Measurements from ENCODE around the gene SLC25A6. TPM values are rescaled to one million over a fixed set of nuclear protein-coding genes. Genes with fewer than 3 reads are reported as not detected.
A peak's percentile ranks its signal among the peaks of the same experiment; 100 is the strongest.
"Not testable (repeated sequence)": the region's sequence is repeated elsewhere in the genome, so short reads cannot be mapped to it uniquely, and the experiment has no call there.

SLC25A6 gene
- 115 and 149 TPM in 2 replicates for total RNA-seq (2014; rRNA removed; shearing (Covaris generic))

- peak; percentile 95 to 98 for DNase-seq (ENCODE audit: low read depth in 1 of 2, low spot score in 2 of 2)
- Histone ChIP-seq H3K9me3 (replicated peaks) (no peaks in the 10 kb centered on the region), H3K27ac (peak within 1 kb of the TSS; percentile 89), H3K4me1 (replicated peaks) (peaks cover 12% of the 10 kb centered on the region), H3K4me3 (peak within 1 kb of the TSS; percentile 94), H3K27me3 (replicated peaks) (no peaks in the 10 kb centered on the region), H3K36me3 (peaks cover 56% of the 10 kb centered on the region)
These were observed at the start of gene SLC25A6 for GRCh38 chrX:1391707-1392375. TSS of gene SLC25A6 (minus strand) at chrX:1392113. CDS start at chrX:1392009, 104 bp downstream.

GRCh38 chrX:1440506-1440905 lies 48.6 kb upstream of the SLC25A6 start:
- H3K27me3 ChIP-seq (replicated peaks), result no peaks in the 10 kb centered on the region
- DNase-seq (ENCODE audit: low read depth in 1 of 2, low spot score in 2 of 2), result peak in 1 of 2 experiments; percentile 23
- peaks cover 3% of the 10 kb centered on the region for H3K36me3 ChIP-seq
- H3K27ac ChIP-seq, result no peak overlapping the region
- H3K4me3 ChIP-seq, result no peak overlapping the region
- H3K4me1 ChIP-seq (replicated peaks), result no peaks in the 10 kb centered on the region
- H3K9me3 ChIP-seq (replicated peaks), result no peaks in the 10 kb centered on the region

- Histone ChIP-seq H3K4me1 (replicated peaks) (no peaks in the 10 kb centered on the region), H3K9me3 (replicated peaks) (no peaks in the 10 kb centered on the region), H3K36me3 (peaks cover 4% of the 10 kb centered on the region), H3K27me3 (replicated peaks) (no peaks in the 10 kb centered on the region), H3K4me3 (no peak overlapping the region), H3K27ac (no peak overlapping the region)
- peak in 1 of 2 experiments; percentile 28 for DNase-seq (ENCODE audit: low read depth in 1 of 2, low spot score in 2 of 2)
These were observed 43.5 kb upstream of the SLC25A6 start for GRCh38 chrX:1435241-1435895.

- Histone ChIP-seq H3K4me3 (no peak overlapping the region), H3K27ac (no peak overlapping the region), H3K9me3 (replicated peaks) (no peaks in the 10 kb centered on the region), H3K27me3 (replicated peaks) (no peaks in the 10 kb centered on the region), H3K4me1 (replicated peaks) (no peaks in the 10 kb centered on the region), H3K36me3 (peaks cover 6% of the 10 kb centered on the region)
- DNase-seq (ENCODE audit: low read depth in 1 of 2, low spot score in 2 of 2), result no peak
These were observed 42.9 kb upstream of the SLC25A6 start for GRCh38 chrX:1434871-1435240.

GRCh38 chrX:1433646-1434357 lies 41.9 kb upstream of the SLC25A6 start:
- DNase-seq (ENCODE audit: low read depth in 1 of 2, low spot score in 2 of 2), result no peak
- Histone ChIP-seq H3K4me1 (replicated peaks) (no peaks in the 10 kb centered on the region), H3K36me3 (peaks cover 6% of the 10 kb centered on the region), H3K4me3 (no peak overlapping the region), H3K9me3 (replicated peaks) (no peaks in the 10 kb centered on the region), H3K27me3 (replicated peaks) (no peaks in the 10 kb centered on the region), H3K27ac (no peak overlapping the region)

- Histone ChIP-seq H3K4me3 (no peak overlapping the region), H3K9me3 (replicated peaks) (no peaks in the 10 kb centered on the region; the same call in none of the 2 replicates), H3K27ac (no peak overlapping the region), H3K27me3 (replicated peaks) (no peaks in the 10 kb centered on the region), H3K4me1 (replicated peaks) (no peaks in the 10 kb centered on the region), H3K36me3 (peaks cover 8% of the 10 kb centered on the region)
- no peak for DNase-seq (ENCODE audit: low read depth in 1 of 2, low spot score in 2 of 2)
These were observed 38.5 kb upstream of the SLC25A6 start for GRCh38 chrX:1430451-1430850.

- Histone ChIP-seq H3K36me3 (peaks cover 19% of the 10 kb centered on the region), H3K27ac (no peak overlapping the region), H3K4me1 (replicated peaks) (no peaks in the 10 kb centered on the region), H3K27me3 (replicated peaks) (no peaks in the 10 kb centered on the region), H3K4me3 (no peak overlapping the region), H3K9me3 (replicated peaks) (peaks cover 6% of the 10 kb centered on the region)
- DNase-seq (ENCODE audit: low read depth in 1 of 2, low spot score in 2 of 2), result no peak
These were observed 35.8 kb upstream of the SLC25A6 start for GRCh38 chrX:1427756-1428155.

GRCh38 chrX:1426321-1426720 lies 34.4 kb upstream of the SLC25A6 start:
- not testable (repeated sequence) for H3K4me1 ChIP-seq (replicated peaks); H3K4me3 ChIP-seq; H3K27me3 ChIP-seq (replicated peaks); DNase-seq (ENCODE audit: low read depth in 1 of 2, low spot score in 2 of 2); H3K27ac ChIP-seq
- Histone ChIP-seq H3K9me3 (replicated peaks) (peaks cover 14% of the 10 kb centered on the region), H3K36me3 (peaks cover 32% of the 10 kb centered on the region)

- Histone ChIP-seq H3K4me1 (replicated peaks) (no peaks in the 10 kb centered on the region), H3K27me3 (replicated peaks) (no peaks in the 10 kb centered on the region), H3K9me3 (replicated peaks) (peaks cover 15% of the 10 kb centered on the region), H3K4me3 (no peak overlapping the region), H3K27ac (no peak overlapping the region), H3K36me3 (peaks cover 34% of the 10 kb centered on the region)
- no peak for DNase-seq (ENCODE audit: low read depth in 1 of 2, low spot score in 2 of 2)
These were observed 33.5 kb upstream of the SLC25A6 start for GRCh38 chrX:1425381-1425780.

- Histone ChIP-seq H3K36me3 (peaks cover 32% of the 10 kb centered on the region), H3K4me1 (replicated peaks) (no peaks in the 10 kb centered on the region), H3K9me3 (replicated peaks) (peaks cover 15% of the 10 kb centered on the region), H3K27me3 (replicated peaks) (no peaks in the 10 kb centered on the region), H3K27ac (no peak overlapping the region), H3K4me3 (no peak overlapping the region)
- no peak for DNase-seq (ENCODE audit: low read depth in 1 of 2, low spot score in 2 of 2)
These were observed 32.4 kb upstream of the SLC25A6 start for GRCh38 chrX:1424147-1424851.

GRCh38 chrX:1423215-1423614 lies 31.3 kb upstream of the SLC25A6 start:
- Histone ChIP-seq H3K36me3 (peaks cover 37% of the 10 kb centered on the region), H3K27me3 (replicated peaks) (no peaks in the 10 kb centered on the region), H3K27ac (no peak overlapping the region)

GRCh38 chrX:1422135-1422465 lies 30.2 kb upstream of the SLC25A6 start:
- H3K27ac ChIP-seq, result no peak overlapping the region
- H3K9me3 ChIP-seq (replicated peaks), result peaks cover 15% of the 10 kb centered on the region
- no peaks in the 10 kb centered on the region for H3K4me1 ChIP-seq (replicated peaks)
- no peak for DNase-seq (ENCODE audit: low read depth in 1 of 2, low spot score in 2 of 2)
- H3K4me3 ChIP-seq, result no peak overlapping the region
- H3K36me3 ChIP-seq, result peaks cover 44% of the 10 kb centered on the region
- no peaks in the 10 kb centered on the region for H3K27me3 ChIP-seq (replicated peaks)

More at GRCh38 chrX:1423215-1423614, 31.3 kb upstream of the SLC25A6 start:
- no peak for DNase-seq (ENCODE audit: low read depth in 1 of 2, low spot score in 2 of 2)
- no peaks in the 10 kb centered on the region for H3K4me1 ChIP-seq (replicated peaks)
- H3K9me3 ChIP-seq (replicated peaks), result peaks cover 15% of the 10 kb centered on the region
- no peak overlapping the region for H3K4me3 ChIP-seq

- Histone ChIP-seq H3K9me3 (replicated peaks) (peaks cover 15% of the 10 kb centered on the region), H3K27ac (no peak overlapping the region), H3K27me3 (replicated peaks) (no peaks in the 10 kb centered on the region), H3K36me3 (peaks cover 49% of the 10 kb centered on the region), H3K4me1 (replicated peaks) (no peaks in the 10 kb centered on the region), H3K4me3 (no peak overlapping the region)
- no peak for DNase-seq (ENCODE audit: low read depth in 1 of 2, low spot score in 2 of 2)
These were observed 29.7 kb upstream of the SLC25A6 start for GRCh38 chrX:1421433-1422134.

Data from SJSA1 (cell line).